Neural crest cell (in vitro differentiated cells): ENCODE data around the gene ITGB2. TPM values are rescaled to one million over a fixed set of nuclear protein-coding genes. Genes with fewer than 3 reads are reported as not detected.

ENCODE experiments used
- DNase-seq: peaks from one replicate; pipeline ENCODE4 v3.0.0; 2021; ENCODE audit warnings: low read depth, mixed read lengths, low spot score
- H3K27ac Mint-ChIP-seq: one replicate; pipeline ENCODE4 v1.8.0; 2021; ENCODE audit warnings: mild to moderate bottlenecking, mixed read lengths; ENCODE audit not compliant: unreplicated experiment
- H3K27me3 Mint-ChIP-seq: 2 replicates; pipeline ENCODE4 v1.8.0; 2021; ENCODE audit warnings: low read depth, mild to moderate bottlenecking, mixed read lengths
- H3K36me3 Mint-ChIP-seq: 2 replicates; pipeline ENCODE4 v1.8.0; 2021; ENCODE audit warnings: low read depth, mild to moderate bottlenecking, mixed read lengths
- H3K4me1 Mint-ChIP-seq: 2 replicates; pipeline ENCODE4 v1.8.0; 2021; ENCODE audit warnings: mixed read lengths
- H3K4me3 Mint-ChIP-seq: one replicate; pipeline ENCODE4 v1.8.0; 2021; ENCODE audit warnings: mild to moderate bottlenecking, mixed read lengths
- H3K9me3 Mint-ChIP-seq: 2 replicates; pipeline ENCODE4 v1.8.0; 2021; ENCODE audit warnings: mixed read lengths
- total RNA-seq: library from RNA; stranded (reverse); gene quantifications from 2 replicates; pipeline ENCODE4 v1.2.1, GENCODE V29; 2021
- TF ChIP-seq, protein P1 (sequence below): fragments of 200-600 bp; sonication (generic); conservative IDR thresholded peaks from 2 replicates; pipeline ENCODE4 v1.5.0; 2021; ENCODE audit warnings: antibody characterized with exemption, mild to moderate bottlenecking

The ITGB2 gene
- total RNA-seq, 1 donor from 2014 or later = 0.89 TPM

DNA sequence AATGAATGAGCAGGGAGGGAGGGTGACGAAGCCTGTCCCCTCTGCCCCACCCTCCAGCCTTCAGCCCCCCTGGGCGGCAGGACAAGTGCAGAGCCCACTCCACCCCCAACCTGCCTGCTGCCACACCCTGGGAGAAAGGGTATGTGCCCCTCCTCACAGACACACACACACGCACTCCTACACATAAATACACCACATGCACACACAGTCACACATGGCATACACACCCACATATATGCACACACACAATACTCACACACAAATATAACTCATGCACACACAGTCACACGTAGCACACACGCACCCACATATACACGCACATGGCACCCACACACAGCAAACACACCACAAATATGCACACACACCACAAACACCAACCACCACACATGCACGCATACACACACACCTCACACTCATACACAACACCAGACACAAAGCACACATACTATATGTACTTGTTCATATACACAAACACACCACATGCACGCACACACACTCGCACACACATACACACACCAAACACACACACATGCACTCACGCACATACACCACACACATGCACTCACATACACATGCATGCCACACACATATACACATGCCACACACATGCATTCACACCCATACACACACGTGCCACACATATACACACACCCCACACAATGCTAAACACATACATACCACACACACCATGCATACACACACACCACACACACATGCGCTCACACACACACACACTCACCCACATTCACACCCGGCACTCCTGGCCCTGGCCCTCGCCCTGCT lies 16.4 kb downstream of the ITGB2 start:
- TF ChIP-seq, protein P1, sequence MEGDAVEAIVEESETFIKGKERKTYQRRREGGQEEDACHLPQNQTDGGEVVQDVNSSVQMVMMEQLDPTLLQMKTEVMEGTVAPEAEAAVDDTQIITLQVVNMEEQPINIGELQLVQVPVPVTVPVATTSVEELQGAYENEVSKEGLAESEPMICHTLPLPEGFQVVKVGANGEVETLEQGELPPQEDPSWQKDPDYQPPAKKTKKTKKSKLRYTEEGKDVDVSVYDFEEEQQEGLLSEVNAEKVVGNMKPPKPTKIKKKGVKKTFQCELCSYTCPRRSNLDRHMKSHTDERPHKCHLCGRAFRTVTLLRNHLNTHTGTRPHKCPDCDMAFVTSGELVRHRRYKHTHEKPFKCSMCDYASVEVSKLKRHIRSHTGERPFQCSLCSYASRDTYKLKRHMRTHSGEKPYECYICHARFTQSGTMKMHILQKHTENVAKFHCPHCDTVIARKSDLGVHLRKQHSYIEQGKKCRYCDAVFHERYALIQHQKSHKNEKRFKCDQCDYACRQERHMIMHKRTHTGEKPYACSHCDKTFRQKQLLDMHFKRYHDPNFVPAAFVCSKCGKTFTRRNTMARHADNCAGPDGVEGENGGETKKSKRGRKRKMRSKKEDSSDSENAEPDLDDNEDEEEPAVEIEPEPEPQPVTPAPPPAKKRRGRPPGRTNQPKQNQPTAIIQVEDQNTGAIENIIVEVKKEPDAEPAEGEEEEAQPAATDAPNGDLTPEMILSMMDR = no peak
- peaks cover 5% of the 10 kb centered on the region for H3K4me1 Mint-ChIP-seq
- DNase-seq = no peak
- no peak overlapping the region for H3K4me3 Mint-ChIP-seq
- peaks cover 4% of the 10 kb centered on the region for H3K27me3 Mint-ChIP-seq
- H3K27ac Mint-ChIP-seq = peak overlapping the region; percentile 64
- H3K9me3 Mint-ChIP-seq = no peaks in the 10 kb centered on the region
- no peaks in the 10 kb centered on the region for H3K36me3 Mint-ChIP-seq

DNA sequence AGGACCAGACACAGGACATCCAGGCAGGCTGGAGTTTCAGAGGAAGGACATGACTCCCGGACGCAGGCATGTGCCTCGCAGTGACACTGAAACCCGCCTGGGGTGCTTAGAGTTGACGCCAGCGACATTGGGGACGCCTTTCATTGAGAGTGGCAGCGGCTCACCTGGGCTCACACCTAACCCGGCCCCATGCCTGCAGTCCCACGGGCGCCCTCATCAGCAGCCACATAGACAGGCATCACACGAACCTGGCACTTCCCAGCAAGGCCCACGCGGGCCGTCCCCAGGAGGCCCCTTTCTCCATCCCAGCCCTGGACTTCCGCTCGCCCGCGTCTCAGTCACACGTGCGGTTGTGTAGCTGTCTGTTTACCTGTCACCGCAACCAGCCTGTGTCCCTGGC lies 17.0 kb downstream of the ITGB2 start:
- H3K4me1 Mint-ChIP-seq = peaks cover 5% of the 10 kb centered on the region
- no peaks in the 10 kb centered on the region for H3K9me3 Mint-ChIP-seq
- no peak overlapping the region for H3K4me3 Mint-ChIP-seq
- H3K27ac Mint-ChIP-seq = no peak overlapping the region
- DNase-seq = no peak
- H3K27me3 Mint-ChIP-seq = peaks cover 4% of the 10 kb centered on the region
- H3K36me3 Mint-ChIP-seq = no peaks in the 10 kb centered on the region
- TF ChIP-seq, protein P1 = no peak

DNA sequence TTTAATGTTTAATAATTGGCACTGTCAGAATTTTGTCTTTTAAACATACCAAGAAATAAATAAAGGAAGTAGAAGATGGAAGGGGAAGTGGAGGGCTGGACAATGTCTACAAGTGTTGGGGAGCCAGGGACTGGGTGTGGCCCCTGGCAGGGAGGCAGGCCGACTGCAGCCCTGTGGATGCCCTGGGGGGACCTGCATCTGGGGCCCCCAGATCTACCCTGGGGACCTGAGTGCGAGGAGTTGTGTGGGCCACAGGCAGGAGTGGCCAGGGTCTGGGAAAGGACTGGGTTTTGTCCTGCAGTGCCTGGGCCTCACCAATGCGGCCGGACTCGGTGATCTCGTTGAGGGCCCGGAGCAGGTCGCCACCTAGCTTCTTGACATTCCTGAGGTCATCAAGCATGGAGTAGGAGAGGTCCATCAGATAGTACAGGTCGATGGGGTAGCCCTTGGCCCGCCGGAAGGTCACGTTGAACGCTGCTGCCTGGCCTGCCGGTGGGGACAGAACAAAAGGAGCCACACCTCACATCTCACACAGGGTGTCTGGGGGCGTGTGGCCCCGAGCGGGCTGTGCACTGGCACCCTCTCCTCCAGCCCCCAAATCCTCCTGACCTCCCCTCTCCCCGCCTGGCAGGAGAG lies 17.5 kb downstream of the ITGB2 start:
- peaks cover 3% of the 10 kb centered on the region for H3K27me3 Mint-ChIP-seq
- no peak overlapping the region for H3K4me3 Mint-ChIP-seq
- peaks cover 5% of the 10 kb centered on the region for H3K4me1 Mint-ChIP-seq
- TF ChIP-seq, protein P1 = no peak
- no peak overlapping the region for H3K27ac Mint-ChIP-seq
- DNase-seq = no peak
- H3K36me3 Mint-ChIP-seq = no peaks in the 10 kb centered on the region
- H3K9me3 Mint-ChIP-seq = no peaks in the 10 kb centered on the region

DNA sequence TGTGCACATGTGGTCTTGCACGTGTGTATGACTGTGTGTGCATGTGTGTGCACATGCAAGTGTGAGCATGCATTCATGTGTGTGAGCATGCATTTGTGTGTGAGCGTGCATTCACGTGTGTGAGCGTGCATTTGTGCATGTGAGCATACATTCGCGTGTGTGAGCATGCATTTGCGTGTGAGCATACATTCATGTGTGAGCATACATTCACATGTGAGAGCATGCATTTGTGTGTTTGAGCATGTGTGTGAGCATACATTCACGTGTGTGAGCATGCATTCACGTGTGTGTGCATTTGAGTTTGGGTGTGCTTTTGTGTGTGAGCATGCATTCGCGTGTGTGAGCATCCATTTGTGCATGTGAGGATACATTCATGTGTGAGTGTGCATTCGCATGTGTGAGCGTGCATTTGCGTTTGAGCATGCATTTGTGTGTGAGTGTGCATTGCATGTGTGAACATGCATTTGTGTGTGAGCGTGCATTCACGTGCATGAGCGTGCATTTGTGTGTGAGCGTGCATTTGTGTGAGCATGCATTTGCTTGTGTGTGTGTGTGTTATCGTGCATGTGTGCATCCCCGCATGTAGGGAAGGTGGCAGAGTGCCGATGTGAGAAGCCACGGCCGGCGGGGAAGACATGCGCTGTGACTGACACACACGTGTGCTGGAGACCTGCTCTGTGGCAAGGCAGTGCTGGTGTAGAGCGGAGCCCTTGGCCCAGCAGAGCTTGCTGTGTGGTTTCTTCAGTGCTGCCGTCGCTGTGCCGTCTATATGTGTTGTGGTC lies 18.2 kb downstream of the ITGB2 start:
- no peaks in the 10 kb centered on the region for H3K9me3 Mint-ChIP-seq
- TF ChIP-seq, protein P1 = no peak
- no peak overlapping the region for H3K4me3 Mint-ChIP-seq
- H3K4me1 Mint-ChIP-seq = peaks cover 5% of the 10 kb centered on the region
- no peak overlapping the region for H3K27ac Mint-ChIP-seq
- no peaks in the 10 kb centered on the region for H3K36me3 Mint-ChIP-seq
- DNase-seq = no peak
- H3K27me3 Mint-ChIP-seq = peaks cover 3% of the 10 kb centered on the region

DNA sequence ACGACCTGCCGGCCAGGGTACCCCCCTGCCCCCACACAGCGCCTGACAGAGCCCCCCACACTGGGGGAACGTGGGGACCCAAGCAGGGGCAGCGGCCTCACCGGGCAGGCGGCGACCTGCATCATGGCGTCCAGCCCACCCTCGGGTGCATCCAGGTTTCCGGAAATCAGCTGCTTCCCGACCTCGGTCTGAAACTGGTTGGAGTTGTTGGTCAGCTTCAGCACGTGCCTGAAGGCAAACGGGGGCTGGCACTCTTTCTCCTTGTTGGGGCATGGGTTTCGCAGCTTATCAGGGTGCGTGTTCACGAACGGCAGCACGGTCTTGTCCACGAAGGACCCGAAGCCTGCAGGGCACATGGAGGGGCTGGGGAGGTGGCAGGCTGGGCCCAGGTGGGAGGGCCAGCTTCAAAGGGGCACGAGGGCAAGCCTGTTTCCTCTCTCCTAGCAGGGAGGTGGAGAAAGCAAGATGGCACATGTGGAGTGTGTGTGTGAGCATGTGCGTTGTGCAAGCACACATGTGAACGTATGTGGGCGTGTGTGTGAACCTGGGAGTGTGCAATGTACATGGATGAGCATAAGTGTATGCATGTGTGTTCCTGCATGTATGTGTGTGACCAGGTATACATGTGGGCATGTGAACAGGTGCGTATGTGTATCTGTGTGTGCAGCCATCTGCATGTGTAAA lies 19.2 kb downstream of the ITGB2 start:
- H3K9me3 Mint-ChIP-seq = no peaks in the 10 kb centered on the region
- no peak overlapping the region for H3K4me3 Mint-ChIP-seq
- no peaks in the 10 kb centered on the region for H3K36me3 Mint-ChIP-seq
- no peak overlapping the region for H3K27ac Mint-ChIP-seq
- peaks cover 3% of the 10 kb centered on the region for H3K27me3 Mint-ChIP-seq
- no peak for DNase-seq
- TF ChIP-seq, protein P1 = no peak
- H3K4me1 Mint-ChIP-seq = peaks cover 5% of the 10 kb centered on the region
